HG03469 (cell line): ENCODE results near the gene TSPAN31.
A peak's percentile ranks its signal among the peaks of the same experiment; 100 is the strongest.

Experiments used
- ATAC-seq: cut with Tn5 transposase; IDR thresholded peaks from one replicate; pipeline ENCODE4 v1.9.1; 2021; ENCODE audit warnings: mild to moderate bottlenecking, moderate library complexity, moderate number of reproducible peaks; ENCODE audit not compliant: unreplicated experiment

Gene TSPAN31

DNA sequence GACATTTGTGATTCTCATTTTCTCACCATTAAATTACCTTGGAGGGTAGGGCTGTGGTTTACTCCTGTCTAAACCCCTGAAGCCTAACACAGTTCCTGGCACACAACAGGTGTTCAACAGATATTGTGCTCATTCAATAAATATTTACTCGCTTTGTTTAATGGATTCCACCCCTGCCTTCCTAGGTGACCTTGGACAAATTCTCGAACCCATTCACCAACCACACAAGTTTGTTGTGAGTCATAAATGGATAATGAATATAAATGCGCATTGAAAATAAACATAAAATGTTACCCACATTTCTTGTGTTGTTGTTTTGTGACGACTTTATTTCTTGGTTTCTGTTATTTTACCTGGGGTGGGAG is 37.4 kb downstream of the TSPAN31 start:
- ATAC-seq = no peak

GRCh38 chr12:57782608-57783465 is 38.0 kb downstream of the TSPAN31 start, which contains the start of gene TSFM:
TSFM (plus strand) TSS chr12:57782787; CDS start chr12:57782802, 15 bp downstream.
- ATAC-seq = peak; percentile 42

GRCh38 chr12:57783466-57783801 is 38.6 kb downstream of the TSPAN31 start:
- no peak for ATAC-seq

DNA sequence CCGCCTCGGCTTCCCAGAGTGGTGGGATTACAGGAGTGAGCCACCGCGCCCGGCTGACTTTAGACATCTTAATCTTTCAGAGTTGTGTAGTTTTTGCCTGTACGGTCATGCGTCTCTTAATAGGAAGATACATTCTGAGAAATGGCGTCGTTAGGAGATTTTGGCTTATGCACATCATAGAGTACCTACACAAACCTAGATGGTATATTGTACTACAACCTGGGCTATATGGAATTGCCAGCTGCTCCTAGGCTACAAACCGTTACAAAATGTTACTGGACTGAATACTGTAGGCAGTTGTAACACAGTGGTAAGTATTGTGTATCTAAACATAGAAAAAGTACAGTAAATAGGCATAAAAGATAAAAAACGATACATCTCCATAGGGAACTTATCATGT is 39.0 kb downstream of the TSPAN31 start:
- ATAC-seq = no peak

- no peak for ATAC-seq
These were observed 49.1 kb downstream of the TSPAN31 start for GRCh38 chr12:57793920-57794319.

DNA sequence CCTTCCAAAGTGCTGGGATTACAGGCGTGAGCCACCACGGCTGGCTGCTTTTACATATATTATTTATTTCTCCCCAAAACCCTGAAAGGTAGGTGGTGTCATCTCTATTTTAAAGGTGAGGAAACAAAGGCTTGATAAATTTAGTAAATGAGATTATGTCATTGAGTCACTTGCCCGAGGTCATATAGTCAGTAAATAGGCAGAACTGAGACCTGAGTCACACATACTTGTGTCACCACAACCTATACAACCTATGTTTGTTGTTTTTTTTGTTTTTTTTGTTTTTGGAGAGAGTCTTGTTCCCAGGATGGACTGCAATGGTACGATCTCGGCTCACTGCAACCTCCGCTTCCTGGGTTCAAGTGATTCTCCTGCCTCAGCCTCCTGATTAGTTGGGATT is 50.5 kb downstream of the TSPAN31 start:
- no peak for ATAC-seq

GRCh38 chr12:57796996-57797395 is 52.2 kb downstream of the TSPAN31 start:
- ATAC-seq = no peak

DNA sequence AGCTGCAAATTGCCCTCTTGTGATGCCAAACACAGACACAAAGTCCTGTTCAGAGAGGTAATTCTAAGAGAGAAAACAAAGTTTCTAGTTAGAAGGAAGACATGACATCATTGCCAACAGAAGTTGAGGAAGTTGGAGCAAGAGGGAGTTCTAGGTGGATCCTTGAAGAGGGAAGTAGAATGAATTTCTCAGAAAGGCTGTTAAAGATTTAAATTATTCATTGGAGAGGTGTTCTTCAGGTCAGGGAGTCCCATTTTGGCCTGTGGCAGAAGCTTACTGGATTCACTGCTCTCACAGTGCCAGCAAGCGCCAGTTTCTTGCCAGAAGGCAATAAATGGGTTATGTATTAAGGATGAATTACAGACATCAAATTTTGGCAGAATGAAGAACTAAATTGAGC is 53.1 kb downstream of the TSPAN31 start:
- no peak for ATAC-seq
